Chondrocyte (in vitro differentiated cells): Measurements from ENCODE around the gene COX4I2. TPM values are rescaled to one million over a fixed set of nuclear protein-coding genes. Genes with fewer than 3 reads are reported as not detected.

Source experiments
- DNase-seq: peaks from one replicate; pipeline ENCODE4 v3.0.0; 2021; ENCODE audit warnings: mixed read lengths, low spot score
- H3K27ac Mint-ChIP-seq: one replicate; pipeline ENCODE4 v1.8.0; 2021; ENCODE audit warnings: mild to moderate bottlenecking, moderate library complexity, mixed read lengths; ENCODE audit not compliant: unreplicated experiment
- H3K27me3 Mint-ChIP-seq: 2 replicates; pipeline ENCODE4 v1.8.0; 2021; ENCODE audit warnings: low read depth, mixed read lengths
- H3K36me3 Mint-ChIP-seq: 2 replicates; pipeline ENCODE4 v1.8.0; 2021; ENCODE audit warnings: low read depth, mixed read lengths
- H3K4me1 Mint-ChIP-seq: 2 replicates; pipeline ENCODE4 v1.8.0; 2021; ENCODE audit warnings: low read depth, mild to moderate bottlenecking, mixed read lengths
- H3K4me3 Mint-ChIP-seq: one replicate; pipeline ENCODE4 v1.8.0; 2021; ENCODE audit warnings: mild to moderate bottlenecking, moderate library complexity, mixed read lengths; ENCODE audit not compliant: unreplicated experiment
- H3K9me3 Mint-ChIP-seq: 2 replicates; pipeline ENCODE4 v1.8.0; 2021; ENCODE audit warnings: low read depth, mixed read lengths
- total RNA-seq: library from RNA; stranded (reverse); gene quantifications from 3 replicates; pipeline ENCODE4 v1.2.1, GENCODE V29; 2021
- TF ChIP-seq, protein P1 (sequence below): fragments of 200-600 bp; sonication (generic); IDR thresholded peaks from 2 replicates; pipeline ENCODE4 v1.5.0; 2021; ENCODE audit warnings: antibody characterized with exemption, mild to moderate bottlenecking, moderate library complexity

The COX4I2 gene
- total RNA-seq, 1 donor from 2014 or later, result not detected

DNA sequence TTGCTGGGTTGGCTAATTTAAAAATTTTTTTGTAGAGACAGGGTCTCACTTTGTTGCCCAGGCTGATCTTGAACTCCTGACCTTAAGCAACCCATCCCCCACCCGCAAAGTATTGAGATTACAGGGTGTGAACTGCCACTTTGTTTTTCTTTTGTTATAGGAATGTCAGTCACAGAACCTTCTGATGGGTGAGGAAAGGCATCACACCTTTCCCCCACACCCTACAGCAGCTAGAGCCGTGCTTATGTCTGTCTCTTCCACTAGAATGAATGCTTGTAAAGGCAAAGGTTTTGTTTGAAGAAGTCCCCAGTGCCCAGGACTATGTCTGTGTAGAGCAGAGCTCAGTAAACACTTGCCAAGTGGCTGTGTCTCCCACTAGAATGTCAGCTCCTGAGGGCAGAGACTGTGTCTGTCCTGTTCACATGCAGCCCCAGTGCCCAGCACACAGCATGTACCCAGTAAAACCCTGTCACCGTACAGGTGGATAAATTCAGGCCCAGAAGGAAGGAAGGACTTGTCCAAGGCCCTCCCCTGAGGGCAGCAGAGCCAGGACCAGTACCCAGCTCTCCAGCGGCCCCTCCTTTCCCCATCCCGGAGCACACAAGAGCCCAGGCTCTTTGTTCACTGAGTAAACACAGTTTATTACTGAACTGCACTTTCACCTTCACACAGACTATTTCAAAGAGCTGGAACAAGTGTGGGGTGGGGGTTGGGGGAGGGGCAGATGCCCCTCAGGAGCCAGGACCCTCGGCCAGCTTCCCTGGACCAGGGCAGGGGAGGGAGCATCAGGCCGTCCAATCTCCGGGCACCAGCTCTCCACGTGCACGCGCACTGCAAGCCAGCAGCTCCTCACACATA is 26.4 kb downstream of the COX4I2 start:
- no peak overlapping the region for H3K4me3 Mint-ChIP-seq
- H3K9me3 Mint-ChIP-seq, result no peaks in the 10 kb centered on the region
- no peaks in the 10 kb centered on the region for H3K27me3 Mint-ChIP-seq

DNA sequence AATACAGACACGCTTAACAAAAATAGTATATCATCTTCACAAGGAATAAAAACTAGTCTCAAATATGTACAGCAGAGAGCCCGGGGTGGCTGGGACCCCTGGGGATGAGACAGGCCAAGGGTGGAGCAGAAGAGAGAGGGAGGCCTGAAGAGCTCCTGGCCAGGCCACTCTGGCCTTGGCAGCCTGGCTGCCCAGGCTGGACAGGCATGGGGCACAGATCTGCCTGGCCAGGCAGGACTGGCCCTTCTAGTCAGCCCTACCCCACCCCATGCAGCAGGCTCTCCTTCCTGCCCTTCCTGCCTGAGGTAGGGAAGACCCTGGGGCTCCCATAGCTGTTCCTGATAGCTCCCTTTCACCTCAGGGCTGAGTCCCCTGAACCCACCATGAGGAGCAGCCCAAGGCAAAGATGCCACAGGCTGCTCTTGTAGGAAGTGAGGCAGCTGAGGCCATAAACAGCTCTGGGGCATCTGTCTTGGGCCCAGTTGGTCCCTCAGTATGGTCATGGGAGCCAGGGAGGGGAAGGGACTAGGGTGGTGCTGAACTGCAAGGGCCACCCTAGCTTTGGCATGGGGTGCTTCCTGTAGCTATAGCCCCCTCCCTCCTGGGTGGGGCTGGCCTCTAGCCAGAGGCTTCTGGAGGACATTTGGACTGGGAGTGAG is 27.1 kb downstream of the COX4I2 start:
- no peak for DNase-seq
- Mint-ChIP-seq H3K27me3 (no peaks in the 10 kb centered on the region), H3K36me3 (peaks cover 26% of the 10 kb centered on the region), H3K4me1 (peaks cover 39% of the 10 kb centered on the region), H3K9me3 (no peaks in the 10 kb centered on the region), H3K4me3 (no peak overlapping the region), H3K27ac (peak overlapping the region; percentile 58)
- TF ChIP-seq, protein P1, sequence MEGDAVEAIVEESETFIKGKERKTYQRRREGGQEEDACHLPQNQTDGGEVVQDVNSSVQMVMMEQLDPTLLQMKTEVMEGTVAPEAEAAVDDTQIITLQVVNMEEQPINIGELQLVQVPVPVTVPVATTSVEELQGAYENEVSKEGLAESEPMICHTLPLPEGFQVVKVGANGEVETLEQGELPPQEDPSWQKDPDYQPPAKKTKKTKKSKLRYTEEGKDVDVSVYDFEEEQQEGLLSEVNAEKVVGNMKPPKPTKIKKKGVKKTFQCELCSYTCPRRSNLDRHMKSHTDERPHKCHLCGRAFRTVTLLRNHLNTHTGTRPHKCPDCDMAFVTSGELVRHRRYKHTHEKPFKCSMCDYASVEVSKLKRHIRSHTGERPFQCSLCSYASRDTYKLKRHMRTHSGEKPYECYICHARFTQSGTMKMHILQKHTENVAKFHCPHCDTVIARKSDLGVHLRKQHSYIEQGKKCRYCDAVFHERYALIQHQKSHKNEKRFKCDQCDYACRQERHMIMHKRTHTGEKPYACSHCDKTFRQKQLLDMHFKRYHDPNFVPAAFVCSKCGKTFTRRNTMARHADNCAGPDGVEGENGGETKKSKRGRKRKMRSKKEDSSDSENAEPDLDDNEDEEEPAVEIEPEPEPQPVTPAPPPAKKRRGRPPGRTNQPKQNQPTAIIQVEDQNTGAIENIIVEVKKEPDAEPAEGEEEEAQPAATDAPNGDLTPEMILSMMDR, result no peak

More for the DNA sequence above, 26.4 kb downstream of the COX4I2 start:
- H3K4me1 Mint-ChIP-seq, result peaks cover 35% of the 10 kb centered on the region
- peaks cover 21% of the 10 kb centered on the region for H3K36me3 Mint-ChIP-seq
- no peak for DNase-seq
- H3K27ac Mint-ChIP-seq, result peak overlapping the region; percentile 85
- TF ChIP-seq, protein P1, result no peak

DNA sequence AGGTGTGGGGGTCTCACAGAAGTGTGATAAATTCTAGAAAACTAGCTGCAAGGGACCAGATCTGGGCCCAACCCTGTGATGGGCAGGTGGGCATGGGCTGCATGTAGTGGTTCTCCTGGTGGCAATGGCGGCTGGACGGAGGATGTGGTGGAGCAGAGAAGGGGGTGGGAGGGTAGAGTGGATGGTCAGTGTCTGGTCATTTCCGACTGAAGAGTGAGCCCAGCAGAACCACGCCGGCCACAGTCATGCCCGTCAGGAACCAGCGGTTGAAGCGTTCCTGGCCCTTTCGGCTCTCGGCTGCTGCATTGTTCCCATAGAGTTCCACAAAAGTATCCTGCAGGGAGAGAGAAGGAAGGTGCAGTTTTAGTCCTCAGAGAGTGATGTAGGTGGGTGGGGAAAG is 28.0 kb downstream of the COX4I2 start:
- no peaks in the 10 kb centered on the region for H3K9me3 Mint-ChIP-seq

DNA sequence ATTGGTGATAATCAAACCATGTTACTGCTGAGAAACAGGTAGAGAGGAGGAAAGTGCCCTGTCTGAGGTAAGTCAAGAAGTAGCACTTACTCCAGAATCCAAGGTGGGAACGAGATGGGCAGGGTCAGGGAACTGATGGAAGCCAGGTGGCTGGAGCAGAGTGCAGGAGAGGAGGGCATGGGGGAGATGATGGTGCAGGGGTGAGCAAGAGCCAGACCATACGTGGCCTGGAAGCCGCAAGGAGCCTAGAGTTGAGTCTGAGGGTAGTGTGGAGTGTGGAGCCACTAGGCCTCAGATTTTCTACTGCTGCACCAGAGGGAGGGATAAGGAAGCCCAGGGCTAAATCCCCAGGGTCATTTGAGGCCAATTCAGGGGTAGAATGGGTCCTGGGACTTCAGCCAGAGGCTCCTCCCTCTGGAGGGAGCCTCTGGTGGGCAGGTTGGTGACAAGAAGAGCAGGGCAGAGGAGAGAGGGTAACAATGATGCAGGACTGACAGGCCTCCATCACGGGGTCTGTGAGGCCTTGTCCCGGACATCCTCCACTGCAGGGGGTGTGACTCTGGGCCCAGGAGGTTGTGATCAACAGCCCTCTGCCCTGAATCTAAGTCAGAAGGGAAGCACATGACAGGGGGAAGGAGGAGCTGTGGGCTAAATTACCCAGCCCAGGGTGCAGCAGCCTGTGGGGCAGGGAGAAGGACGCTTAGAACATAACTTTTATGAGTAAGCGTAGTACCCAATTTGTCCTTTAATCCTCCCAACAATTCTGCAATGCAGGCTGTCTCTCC is 28.7 kb downstream of the COX4I2 start:
- H3K27me3 Mint-ChIP-seq, result no peaks in the 10 kb centered on the region
- peaks cover 31% of the 10 kb centered on the region for H3K36me3 Mint-ChIP-seq
- H3K4me3 Mint-ChIP-seq, result no peak overlapping the region
- no peaks in the 10 kb centered on the region for H3K9me3 Mint-ChIP-seq
- TF ChIP-seq, protein P1, result no peak
- DNase-seq, result no peak
- H3K4me1 Mint-ChIP-seq, result peaks cover 51% of the 10 kb centered on the region
- H3K27ac Mint-ChIP-seq, result peak overlapping the region; percentile 63

More for the DNA sequence above, 28.0 kb downstream of the COX4I2 start:
- Mint-ChIP-seq H3K4me1 (peaks cover 48% of the 10 kb centered on the region), H3K27me3 (no peaks in the 10 kb centered on the region), H3K27ac (peak overlapping the region; percentile 46), H3K36me3 (peaks cover 29% of the 10 kb centered on the region), H3K4me3 (no peak overlapping the region)
- no peak for DNase-seq
- TF ChIP-seq, protein P1, result no peak
